A549 (cell line): ENCODE results near the gene EXPH5.

Source experiments
- CEBPB ChIP-seq, 2 experiments: fragments of >200 bp in 1 of 2; sonication (Bioruptor Twin) in 1 of 2; formaldehyde crosslinking in 1 of 2; IDR thresholded peaks; 2 replicates each; pipeline ENCODE4 v1.6.1; 2012 to 2016
- MAFK ChIP-seq: fragments of 450-650 bp; IDR thresholded peaks from 2 replicates; pipeline ENCODE4 v1.6.1; 2014; ENCODE audit not compliant: partially characterized antibody
- MYC ChIP-seq: IDR thresholded peaks from 2 replicates; pipeline ENCODE4 v1.6.1; 2012; ENCODE audit warnings: mild to moderate bottlenecking, inconsistent platforms, low read length, improper control_type of control experiment, borderline replicate concordance
- POLR2A ChIP-seq: IDR thresholded peaks from 2 replicates; pipeline ENCODE4 v1.6.1; 2012; ENCODE audit warnings: mild to moderate bottlenecking, low read length
- RAD21 ChIP-seq, 2 experiments: fragments of >200 bp in 1 of 2; sonication (Bioruptor Twin) in 1 of 2; formaldehyde crosslinking in 1 of 2; IDR thresholded peaks in 1 of 2; conservative IDR thresholded peaks in 1 of 2; 2 replicates in 1 of 2; 3 replicates in 1 of 2; pipeline ENCODE4 v1.6.1; 2012 to 2018; ENCODE audit warnings: inconsistent platforms in 1 of 2
- ZNF302 ChIP-seq: fragments of 250-450 bp; sonication (Bioruptor Pico); IDR thresholded peaks from 2 replicates; pipeline ENCODE4 v1.9.0; 2021; ENCODE audit warnings: inconsistent platforms, mild to moderate bottlenecking, moderate library complexity
- TF ChIP-seq, protein P1 (sequence below): fragments of >200 bp; sonication (Bioruptor Twin); formaldehyde crosslinking; IDR thresholded peaks from 3 replicates; pipeline ENCODE4 v1.5.1; 2016
- TF ChIP-seq, protein P2 (sequence below): fragments of 200-600 bp; sonication (generic); IDR thresholded peaks from 2 replicates; pipeline ENCODE4 v1.6.1; 2016; ENCODE audit warnings: antibody characterized with exemption, mild to moderate bottlenecking, moderate library complexity

DNA sequence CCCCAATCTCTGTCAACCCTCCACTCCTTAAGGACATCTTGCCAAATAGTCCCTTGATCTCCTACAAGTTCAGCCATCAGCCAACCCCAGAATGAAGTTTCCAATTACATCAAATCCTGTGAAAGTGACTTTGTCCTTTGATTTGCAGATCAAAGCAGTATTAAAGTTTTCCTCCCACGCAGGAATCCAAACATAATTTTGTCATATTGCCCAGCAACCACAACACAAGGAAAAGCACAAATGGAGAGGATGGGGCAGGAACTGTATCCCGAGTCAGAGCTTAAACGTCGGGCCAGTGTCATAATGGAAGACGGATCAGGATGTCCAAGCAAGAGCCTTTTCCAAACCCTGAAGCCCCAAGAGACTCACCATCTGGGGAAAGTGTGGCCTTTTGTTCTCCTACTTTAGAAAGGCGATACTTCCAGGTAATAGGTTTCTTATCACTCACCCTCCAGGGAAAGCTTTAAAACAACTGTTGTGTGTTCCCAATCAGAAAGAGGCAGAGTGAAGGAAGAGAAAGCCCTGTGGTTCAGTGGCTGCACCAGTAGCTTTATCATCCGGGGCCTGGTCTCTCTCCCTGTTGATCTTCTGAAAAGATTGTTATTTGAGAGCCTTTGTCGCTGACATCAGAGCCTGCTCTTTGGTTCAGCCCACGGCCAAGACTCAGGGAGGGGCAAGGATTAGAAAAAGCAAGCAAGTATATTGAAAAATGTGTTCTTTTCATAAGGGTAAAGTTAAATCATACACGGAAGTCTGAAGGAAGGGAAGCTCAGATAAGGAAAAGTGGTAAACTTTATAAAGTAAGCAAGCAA, 41.7 kb downstream of the EXPH5 start:
- TF ChIP-seq, protein P1, sequence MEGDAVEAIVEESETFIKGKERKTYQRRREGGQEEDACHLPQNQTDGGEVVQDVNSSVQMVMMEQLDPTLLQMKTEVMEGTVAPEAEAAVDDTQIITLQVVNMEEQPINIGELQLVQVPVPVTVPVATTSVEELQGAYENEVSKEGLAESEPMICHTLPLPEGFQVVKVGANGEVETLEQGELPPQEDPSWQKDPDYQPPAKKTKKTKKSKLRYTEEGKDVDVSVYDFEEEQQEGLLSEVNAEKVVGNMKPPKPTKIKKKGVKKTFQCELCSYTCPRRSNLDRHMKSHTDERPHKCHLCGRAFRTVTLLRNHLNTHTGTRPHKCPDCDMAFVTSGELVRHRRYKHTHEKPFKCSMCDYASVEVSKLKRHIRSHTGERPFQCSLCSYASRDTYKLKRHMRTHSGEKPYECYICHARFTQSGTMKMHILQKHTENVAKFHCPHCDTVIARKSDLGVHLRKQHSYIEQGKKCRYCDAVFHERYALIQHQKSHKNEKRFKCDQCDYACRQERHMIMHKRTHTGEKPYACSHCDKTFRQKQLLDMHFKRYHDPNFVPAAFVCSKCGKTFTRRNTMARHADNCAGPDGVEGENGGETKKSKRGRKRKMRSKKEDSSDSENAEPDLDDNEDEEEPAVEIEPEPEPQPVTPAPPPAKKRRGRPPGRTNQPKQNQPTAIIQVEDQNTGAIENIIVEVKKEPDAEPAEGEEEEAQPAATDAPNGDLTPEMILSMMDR: no peak
- TF ChIP-seq CEBPB (IDR thresholded peaks at IDR 0.05) (no peak), RAD21 (conservative IDR thresholded peaks at IDR 0.05 in 1 of 2, IDR thresholded peaks at IDR 0.05 in 1 of 2) (no peak), MAFK (no peak), ZNF302 (no peak), POLR2A (no peak), MYC (no peak)
- TF ChIP-seq, protein P2, sequence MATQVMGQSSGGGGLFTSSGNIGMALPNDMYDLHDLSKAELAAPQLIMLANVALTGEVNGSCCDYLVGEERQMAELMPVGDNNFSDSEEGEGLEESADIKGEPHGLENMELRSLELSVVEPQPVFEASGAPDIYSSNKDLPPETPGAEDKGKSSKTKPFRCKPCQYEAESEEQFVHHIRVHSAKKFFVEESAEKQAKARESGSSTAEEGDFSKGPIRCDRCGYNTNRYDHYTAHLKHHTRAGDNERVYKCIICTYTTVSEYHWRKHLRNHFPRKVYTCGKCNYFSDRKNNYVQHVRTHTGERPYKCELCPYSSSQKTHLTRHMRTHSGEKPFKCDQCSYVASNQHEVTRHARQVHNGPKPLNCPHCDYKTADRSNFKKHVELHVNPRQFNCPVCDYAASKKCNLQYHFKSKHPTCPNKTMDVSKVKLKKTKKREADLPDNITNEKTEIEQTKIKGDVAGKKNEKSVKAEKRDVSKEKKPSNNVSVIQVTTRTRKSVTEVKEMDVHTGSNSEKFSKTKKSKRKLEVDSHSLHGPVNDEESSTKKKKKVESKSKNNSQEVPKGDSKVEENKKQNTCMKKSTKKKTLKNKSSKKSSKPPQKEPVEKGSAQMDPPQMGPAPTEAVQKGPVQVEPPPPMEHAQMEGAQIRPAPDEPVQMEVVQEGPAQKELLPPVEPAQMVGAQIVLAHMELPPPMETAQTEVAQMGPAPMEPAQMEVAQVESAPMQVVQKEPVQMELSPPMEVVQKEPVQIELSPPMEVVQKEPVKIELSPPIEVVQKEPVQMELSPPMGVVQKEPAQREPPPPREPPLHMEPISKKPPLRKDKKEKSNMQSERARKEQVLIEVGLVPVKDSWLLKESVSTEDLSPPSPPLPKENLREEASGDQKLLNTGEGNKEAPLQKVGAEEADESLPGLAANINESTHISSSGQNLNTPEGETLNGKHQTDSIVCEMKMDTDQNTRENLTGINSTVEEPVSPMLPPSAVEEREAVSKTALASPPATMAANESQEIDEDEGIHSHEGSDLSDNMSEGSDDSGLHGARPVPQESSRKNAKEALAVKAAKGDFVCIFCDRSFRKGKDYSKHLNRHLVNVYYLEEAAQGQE: no peak
